Naive B cell (primary cell): ENCODE measurements around the gene OXCT2. TPM values are rescaled to one million over a fixed set of nuclear protein-coding genes. Genes with fewer than 3 reads are reported as not detected.
"Not testable (repeated sequence)": the region's sequence is repeated elsewhere in the genome, so short reads cannot be mapped to it uniquely, and the experiment has no call there.

Experiments used
- ATAC-seq, 2 donors: fragments of 150-1000 bp; cut with Tn5 transposase; 2 replicates each; pipeline ENCODE4 v1.10.0; 2021; ENCODE audit warnings: low read depth in 2 of 2, mild to moderate bottlenecking in 2 of 2, moderate library complexity in 2 of 2
- DNase-seq: peaks from one replicate; pipeline ENCODE4 v3.0.0; 2022
- H3K27ac Mint-ChIP-seq, 6 donors: one replicate each; pipeline ENCODE4 v1.8.0; 2020 to 2022; ENCODE audit warnings: mild to moderate bottlenecking in 6 of 6, mixed read lengths in 6 of 6, moderate library complexity in 5 of 6, inconsistent platforms in 2 of 6
- H3K27me3 Mint-ChIP-seq, 3 donors: one replicate each; pipeline ENCODE4 v1.8.0; 2021 to 2022; ENCODE audit warnings: mixed read lengths in 3 of 3, mild to moderate bottlenecking in 1 of 3
- H3K36me3 Mint-ChIP-seq, 2 donors: one replicate each; pipeline ENCODE4 v1.8.0; 2020 to 2022; ENCODE audit warnings: mixed read lengths in 2 of 2, inconsistent platforms in 1 of 2, mild to moderate bottlenecking in 1 of 2
- H3K4me1 Mint-ChIP-seq, 3 donors: one replicate each; pipeline ENCODE4 v1.8.0; 2020 to 2022; ENCODE audit warnings: mixed read lengths in 3 of 3, inconsistent platforms in 1 of 3, mild to moderate bottlenecking in 1 of 3, moderate library complexity in 1 of 3
- H3K4me3 Mint-ChIP-seq, 8 donors: one replicate each; pipeline ENCODE4 v1.8.0; 2020 to 2022; ENCODE audit warnings: mild to moderate bottlenecking in 8 of 8, mixed read lengths in 8 of 8, moderate library complexity in 8 of 8, inconsistent platforms in 2 of 8
- H3K9me3 Mint-ChIP-seq, 7 donors: one replicate each; pipeline ENCODE4 v1.8.0; 2020 to 2022; ENCODE audit warnings: mixed read lengths in 7 of 7, mild to moderate bottlenecking in 5 of 7, inconsistent platforms in 2 of 7, moderate library complexity in 1 of 7
- polyA plus RNA-seq, 6 donors: library from polyadenylated mRNA; unstranded; fragments of 300-500 nt; fragmentation: Illumina TruSeq; gene quantifications; one replicate each; pipeline ENCODE4 v1.2.3, GENCODE V29; 2021; ENCODE audit warnings: low read depth in 6 of 6

OXCT2 gene
- polyA plus RNA-seq, 6 donors from 2014 or later: 0.47 to 2.3 (median 0.92) TPM; not detected in 3

DNA sequence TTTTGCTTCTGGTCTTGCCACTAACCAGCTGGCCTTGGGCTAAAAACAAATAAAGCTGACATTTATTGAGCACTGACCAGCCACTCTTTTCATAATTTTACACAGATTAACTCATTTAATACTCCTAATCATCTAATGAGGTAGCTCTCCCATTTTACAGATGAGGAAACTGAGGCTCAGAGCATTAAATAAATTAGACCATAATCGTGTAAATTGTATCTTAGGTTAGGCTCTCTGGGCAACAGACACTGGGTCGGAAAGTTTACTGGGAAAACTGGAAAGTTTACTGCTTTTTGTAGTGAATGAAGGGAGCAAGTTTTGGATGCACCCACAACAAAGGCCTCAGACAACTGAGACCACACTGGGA is 10.2 kb upstream of the OXCT2 start:
- peaks cover 0 to 2% (median 2%) of the 10 kb centered on the region in 3 donors for H3K4me1 Mint-ChIP-seq

GRCh38 chr1:39779821-39780220 is 8.7 kb upstream of the OXCT2 start:
- H3K4me3 Mint-ChIP-seq: no peak overlapping the region
- no peaks in the 10 kb centered on the region for H3K36me3 Mint-ChIP-seq
- H3K9me3 Mint-ChIP-seq: no peaks in the 10 kb centered on the region
- peaks cover 15 to 22% (median 16%) of the 10 kb centered on the region in 3 donors for H3K27me3 Mint-ChIP-seq
- DNase-seq: no peak
- ATAC-seq: no peak
- no peak overlapping the region for H3K27ac Mint-ChIP-seq
- H3K4me1 Mint-ChIP-seq: peaks cover 0 to 5% (median 3%) of the 10 kb centered on the region in 3 donors

More for the DNA sequence above, 10.2 kb upstream of the OXCT2 start:
- Mint-ChIP-seq H3K4me3 (no peak overlapping the region), H3K36me3 (no peaks in the 10 kb centered on the region), H3K27me3 (peaks cover 12 to 27% (median 16%) of the 10 kb centered on the region in 3 donors), H3K27ac (no peak overlapping the region), H3K9me3 (no peaks in the 10 kb centered on the region)
- no peak for DNase-seq
- ATAC-seq: no peak

DNA sequence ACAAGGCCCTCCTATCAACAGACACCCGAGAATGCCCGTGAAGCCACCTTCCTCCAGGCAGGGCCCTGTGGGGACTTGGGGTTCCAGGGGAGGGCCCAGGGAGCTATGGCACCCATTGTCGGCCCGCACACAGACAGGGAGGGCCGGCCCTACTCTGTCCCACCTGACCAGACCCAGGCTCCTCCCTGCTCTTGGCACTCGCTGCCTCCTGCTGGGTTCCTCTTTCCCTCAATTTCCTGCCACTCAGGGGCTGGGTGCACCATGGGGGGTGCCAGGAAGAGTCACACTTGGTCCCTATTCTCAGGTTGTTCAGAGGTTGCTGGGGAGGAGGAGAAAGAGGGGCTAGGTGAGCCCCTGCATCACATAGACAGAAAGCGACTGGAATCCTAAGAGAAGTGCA is 8.0 kb upstream of the OXCT2 start:
- peaks cover 15 to 22% (median 16%) of the 10 kb centered on the region in 3 donors for H3K27me3 Mint-ChIP-seq
- peaks cover 0 to 5% (median 3%) of the 10 kb centered on the region in 3 donors for H3K4me1 Mint-ChIP-seq
- no peaks in the 10 kb centered on the region for H3K9me3 Mint-ChIP-seq
- ATAC-seq (no peak), DNase-seq (no peak)
- peak overlapping the region in 1 of 6 donors; percentile 54 for H3K27ac Mint-ChIP-seq
- no peaks in the 10 kb centered on the region for H3K36me3 Mint-ChIP-seq
- H3K4me3 Mint-ChIP-seq: no peak overlapping the region

DNA sequence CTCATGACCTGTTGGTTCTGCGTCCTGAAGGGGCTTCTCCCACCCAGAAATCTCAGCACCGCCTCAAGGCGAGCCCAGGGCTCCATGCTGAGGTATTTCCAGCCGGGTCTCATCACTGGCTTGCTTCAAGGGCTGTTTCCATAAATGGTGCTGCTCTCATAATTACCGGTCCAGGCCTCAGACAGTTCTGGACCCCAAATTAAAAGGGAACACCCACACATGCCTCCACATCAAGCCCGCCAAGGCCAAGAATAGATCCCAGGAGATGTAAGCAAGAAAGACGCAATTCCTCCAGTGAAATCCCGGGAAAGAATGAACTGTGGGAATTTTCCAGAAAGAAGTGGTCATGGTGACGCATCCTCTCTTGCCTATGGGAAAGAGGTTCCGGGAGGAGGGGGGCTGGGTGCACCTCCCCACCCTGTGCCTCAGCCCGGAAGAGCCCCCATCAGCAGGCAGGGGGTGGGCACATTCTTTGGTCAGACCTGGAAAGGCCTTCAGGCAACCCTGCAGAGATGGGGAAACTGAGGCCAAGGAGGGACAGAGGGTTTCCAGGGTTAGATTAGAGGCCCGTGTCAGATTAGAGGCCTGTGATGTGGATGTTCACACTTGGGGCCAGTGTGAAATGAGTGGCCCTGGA is 7.4 kb upstream of the OXCT2 start:
- not testable (repeated sequence) for H3K4me1 Mint-ChIP-seq, H3K9me3 Mint-ChIP-seq, H3K36me3 Mint-ChIP-seq, DNase-seq, ATAC-seq, H3K4me3 Mint-ChIP-seq, H3K27ac Mint-ChIP-seq
- peaks cover 15 to 17% (median 16%) of the 10 kb centered on the region in 3 donors for H3K27me3 Mint-ChIP-seq

GRCh38 chr1:39777896-39778295 is 6.7 kb upstream of the OXCT2 start:
- H3K36me3 Mint-ChIP-seq, H3K4me3 Mint-ChIP-seq, H3K4me1 Mint-ChIP-seq, H3K9me3 Mint-ChIP-seq, ATAC-seq, DNase-seq: not testable (repeated sequence)
- peak overlapping the region in 1 of 6 donors; percentile 26 for H3K27ac Mint-ChIP-seq
- peaks cover 10 to 16% (median 15%) of the 10 kb centered on the region in 3 donors for H3K27me3 Mint-ChIP-seq

GRCh38 chr1:39777306-39777705 is 6.2 kb upstream of the OXCT2 start:
- no peak for ATAC-seq
- H3K27me3 Mint-ChIP-seq: peaks cover 8 to 16% (median 15%) of the 10 kb centered on the region in 3 donors
- peaks cover 0 to 5% (median 3%) of the 10 kb centered on the region in 3 donors for H3K4me1 Mint-ChIP-seq
- peak overlapping the region in 2 of 6 donors; percentile 78 to 95 for H3K27ac Mint-ChIP-seq
- H3K36me3 Mint-ChIP-seq: no peaks in the 10 kb centered on the region
- no peak for DNase-seq
- H3K4me3 Mint-ChIP-seq: no peak overlapping the region
- H3K9me3 Mint-ChIP-seq: no peaks in the 10 kb centered on the region

DNA sequence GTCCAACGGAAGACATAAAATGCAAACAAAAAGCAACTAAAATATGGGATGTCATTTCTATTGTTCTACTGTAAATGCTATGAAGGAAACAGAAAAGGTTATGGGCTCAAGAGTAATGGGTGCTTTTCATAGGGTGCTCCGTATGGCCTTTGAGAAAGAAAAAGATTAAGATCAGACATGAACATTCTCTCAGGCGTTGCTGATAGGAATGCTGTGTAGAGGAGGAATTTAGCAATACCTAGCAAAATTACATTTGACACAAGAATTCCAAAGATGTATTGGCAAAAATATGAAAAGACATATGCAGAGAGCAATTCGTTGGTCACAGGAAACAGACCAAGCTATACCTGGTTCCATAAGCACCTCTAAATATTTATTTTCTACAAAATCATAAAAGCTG is 5.7 kb upstream of the OXCT2 start:
- DNase-seq (no peak), ATAC-seq (no peak)
- H3K4me3 Mint-ChIP-seq: no peak overlapping the region
- peaks cover 8 to 16% (median 15%) of the 10 kb centered on the region in 3 donors for H3K27me3 Mint-ChIP-seq
- H3K9me3 Mint-ChIP-seq: no peaks in the 10 kb centered on the region
- H3K4me1 Mint-ChIP-seq: peaks cover 0 to 5% (median 3%) of the 10 kb centered on the region in 3 donors
- H3K27ac Mint-ChIP-seq: peak overlapping the region in 1 of 6 donors; percentile 95
- H3K36me3 Mint-ChIP-seq: no peaks in the 10 kb centered on the region

GRCh38 chr1:39776400-39776713 is 5.2 kb upstream of the OXCT2 start:
- H3K27me3 Mint-ChIP-seq: peaks cover 8 to 15% (median 14%) of the 10 kb centered on the region in 3 donors
- peak overlapping the region in 3 of 6 donors; percentile 63 to 95 (median 82) for H3K27ac Mint-ChIP-seq
- DNase-seq (no peak), ATAC-seq (no peak)
- peak overlapping the region in 2 of 8 donors; percentile 32 to 65 for H3K4me3 Mint-ChIP-seq
- H3K9me3 Mint-ChIP-seq: no peaks in the 10 kb centered on the region
- H3K4me1 Mint-ChIP-seq: peaks cover 0 to 5% (median 3%) of the 10 kb centered on the region in 3 donors
- H3K36me3 Mint-ChIP-seq: no peaks in the 10 kb centered on the region

GRCh38 chr1:39775676-39776399 is 4.7 kb upstream of the OXCT2 start:
- not testable (repeated sequence) for ATAC-seq, H3K4me1 Mint-ChIP-seq, H3K9me3 Mint-ChIP-seq, DNase-seq, H3K36me3 Mint-ChIP-seq
- H3K27me3 Mint-ChIP-seq: peaks cover 8 to 15% (median 9%) of the 10 kb centered on the region in 3 donors
- peak overlapping the region in 3 of 6 donors; percentile 63 to 95 (median 82) for H3K27ac Mint-ChIP-seq
- H3K4me3 Mint-ChIP-seq: peak overlapping the region in 2 of 8 donors; percentile 54 to 65

GRCh38 chr1:39775141-39775540 is 4.0 kb upstream of the OXCT2 start:
- peak overlapping the region in 1 of 6 donors; percentile 69 for H3K27ac Mint-ChIP-seq
- DNase-seq, H3K9me3 Mint-ChIP-seq, ATAC-seq, H3K36me3 Mint-ChIP-seq, H3K4me1 Mint-ChIP-seq: not testable (repeated sequence)
- H3K27me3 Mint-ChIP-seq: peaks cover 8 to 20% (median 11%) of the 10 kb centered on the region in 3 donors
- peak overlapping the region in 1 of 8 donors; percentile 54 for H3K4me3 Mint-ChIP-seq

DNA sequence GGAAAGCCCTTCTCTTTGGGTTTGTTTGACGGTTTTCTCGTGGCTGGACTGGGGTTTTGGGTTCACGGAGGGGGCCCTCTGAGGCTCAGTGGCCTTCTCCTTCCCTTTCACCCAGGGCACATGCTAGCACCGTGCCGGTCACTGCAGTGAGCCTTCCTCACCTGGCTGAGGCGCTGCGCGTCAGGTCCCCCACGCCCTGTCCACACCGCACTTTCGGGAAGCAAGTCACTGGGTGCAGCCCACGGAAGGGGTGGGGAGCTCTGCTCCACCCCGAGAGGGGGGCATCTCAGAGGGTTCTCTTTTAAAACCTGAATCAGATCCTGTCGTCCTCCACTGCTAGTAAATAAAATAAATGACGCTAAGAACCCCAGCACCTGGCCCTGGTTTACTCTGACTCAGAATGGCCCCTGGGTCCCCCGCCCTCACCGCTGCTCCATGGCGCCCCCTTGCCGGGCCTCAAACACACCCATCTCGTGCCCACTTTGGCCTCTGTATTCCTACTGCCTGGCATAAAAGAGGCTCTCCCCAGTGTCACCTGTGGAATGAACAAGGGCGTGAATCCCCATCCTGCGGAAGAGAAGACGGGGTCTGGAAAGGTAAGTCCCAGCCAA is 2.3 kb upstream of the OXCT2 start:
- H3K9me3 Mint-ChIP-seq, H3K36me3 Mint-ChIP-seq, H3K4me3 Mint-ChIP-seq, H3K4me1 Mint-ChIP-seq, DNase-seq, H3K27ac Mint-ChIP-seq: not testable (repeated sequence)
- H3K27me3 Mint-ChIP-seq: peaks cover 4 to 15% (median 6%) of the 10 kb centered on the region in 3 donors
- ATAC-seq: peak; percentile 43 to 46

DNA sequence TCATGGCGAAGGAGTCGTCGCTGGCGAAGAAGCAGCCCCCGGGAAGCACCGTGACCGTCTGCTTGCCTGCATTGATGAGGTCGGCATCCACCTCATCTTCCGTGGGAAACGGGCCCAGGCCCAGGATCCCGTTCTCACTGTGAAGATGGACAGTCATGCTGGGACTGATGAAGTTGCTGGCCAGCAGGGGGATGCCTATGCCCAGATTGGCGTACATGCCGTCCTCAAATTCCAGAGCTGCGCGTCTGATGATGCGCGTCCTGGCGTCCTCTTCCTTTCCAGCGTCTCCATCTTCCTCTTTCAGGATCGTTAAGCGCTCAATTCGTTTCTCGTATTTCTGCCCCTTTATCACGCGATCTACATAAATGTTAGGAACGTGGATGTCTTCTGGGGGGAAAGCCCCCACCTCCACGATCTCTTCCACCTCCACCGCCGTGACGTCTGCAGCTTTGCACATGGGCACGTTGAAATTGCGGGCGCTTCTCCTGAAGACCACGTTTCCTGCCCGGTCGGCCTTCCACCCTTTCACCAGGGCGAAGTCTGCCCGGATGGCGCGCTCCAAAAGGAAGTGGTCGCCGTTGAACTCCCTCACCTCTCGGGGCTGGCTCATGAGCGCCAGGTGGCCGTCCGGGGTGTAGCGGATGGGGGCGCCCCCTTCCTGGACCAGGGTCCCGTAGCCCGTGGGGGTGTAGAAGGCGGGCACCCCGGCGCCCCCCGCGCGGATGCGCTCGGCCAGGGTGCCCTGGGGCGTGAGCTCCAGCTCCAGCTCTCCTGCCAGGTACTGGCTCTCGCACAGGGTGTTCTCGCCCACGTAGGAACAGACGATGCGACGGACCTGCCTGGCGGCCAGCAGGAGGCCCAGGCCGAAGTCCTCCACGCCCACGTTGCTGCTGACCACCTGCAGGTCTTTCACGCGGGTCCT is 787 bp downstream of the OXCT2 start:
- not testable (repeated sequence) for H3K4me1 Mint-ChIP-seq, H3K27me3 Mint-ChIP-seq, H3K36me3 Mint-ChIP-seq, H3K9me3 Mint-ChIP-seq
- DNase-seq (peak; percentile 41), ATAC-seq (peak; percentile 46 to 56)
- peak overlapping the region in 1 of 6 donors; percentile 70 for H3K27ac Mint-ChIP-seq
- peak overlapping the region in 4 of 8 donors; percentile 8 to 63 (median 44) for H3K4me3 Mint-ChIP-seq

GRCh38 chr1:39769502-39769901 is 1.6 kb downstream of the OXCT2 start:
- not testable (repeated sequence) for H3K4me3 Mint-ChIP-seq, H3K27me3 Mint-ChIP-seq, ATAC-seq

More at GRCh38 chr1:39769502-39769901, 1.6 kb downstream of the OXCT2 start:
- H3K4me1 Mint-ChIP-seq, H3K27ac Mint-ChIP-seq, H3K36me3 Mint-ChIP-seq, H3K9me3 Mint-ChIP-seq, DNase-seq: not testable (repeated sequence)
